H1 (cell line): ENCODE results near the gene GOLGA6L9.
"Not testable (repeated sequence)": the region's sequence is repeated elsewhere in the genome, so short reads cannot be mapped to it uniquely, and the experiment has no call there.

Experiments
- CHD2 ChIP-seq: IDR thresholded peaks from 2 replicates; pipeline ENCODE4 v1.6.1; 2012; ENCODE audit warnings: low read length, improper control_type of control experiment
- POLR2A ChIP-seq, 2 experiments: IDR thresholded peaks; 1 replicate in 1 of 2; 2 replicates in 1 of 2; pipeline ENCODE4 v1.6.1; 2011; ENCODE audit warnings: low read depth in 2 of 2, low read length in 2 of 2, mild to moderate bottlenecking in 2 of 2; ENCODE audit errors: control extremely low read depth in 1 of 2
- TCF12 ChIP-seq: IDR thresholded peaks from 2 replicates; pipeline ENCODE4 v1.6.1; 2011; ENCODE audit warnings: low read depth, mild to moderate bottlenecking, low read length
- YY1 ChIP-seq: IDR thresholded peaks from 2 replicates; pipeline ENCODE4 v1.6.1; 2011; ENCODE audit warnings: low read depth, mild to moderate bottlenecking, low read length

DNA sequence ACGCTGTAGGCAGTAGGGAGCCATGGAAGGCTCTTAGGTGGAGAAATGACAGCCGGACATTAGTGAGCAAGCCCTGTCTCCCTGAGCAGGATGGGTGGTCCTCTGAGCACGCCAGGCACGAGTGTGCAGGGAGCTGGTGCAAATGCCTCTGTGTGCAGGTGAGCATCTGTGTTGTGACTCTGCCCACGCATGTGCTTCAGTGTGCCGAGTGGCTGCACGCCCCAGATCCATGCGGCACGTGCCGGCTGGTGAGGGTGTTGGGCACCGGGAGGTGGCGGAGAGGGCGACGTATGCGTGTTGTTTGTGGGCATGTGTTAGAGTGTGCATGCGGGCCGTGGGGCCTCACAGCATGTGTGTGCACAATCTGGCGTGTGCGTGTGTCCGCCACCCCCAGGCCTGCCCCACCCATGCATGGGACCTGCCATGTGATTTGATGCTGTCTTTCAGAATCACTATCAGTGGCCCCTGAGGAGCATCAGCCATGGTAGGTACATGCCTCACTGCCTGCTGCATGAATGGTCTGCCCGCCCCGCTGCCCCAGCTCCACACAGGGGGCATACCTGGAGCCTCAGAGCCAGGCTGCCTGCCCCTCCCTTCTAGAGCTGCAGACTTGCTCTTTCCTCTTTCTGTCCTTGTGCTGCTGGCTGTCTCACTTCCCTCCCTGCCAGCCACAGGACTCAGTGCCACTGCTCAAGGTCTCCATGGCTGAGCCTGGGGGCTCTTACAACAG is 45.1 kb downstream of the GOLGA6L9 start:
- not testable (repeated sequence) for TF ChIP-seq TCF12; CHD2; POLR2A (IDR thresholded peaks at IDR 0.05; ENCODE audit: control extremely low read depth in 1 of 2, low read depth in 2 of 2, low read length in 2 of 2); YY1
